Parathyroid adenoma (tissue), 2 donors: ENCODE data around the gene RBMS3.
"Not testable (repeated sequence)": the region's sequence is repeated elsewhere in the genome, so short reads cannot be mapped to it uniquely, and the experiment has no call there.

Experiments used
- H2AFZ ChIP-seq: fragments of 300-600 bp; sonication (generic); one replicate; pipeline ENCODE4 v1.7.0; 2017; ENCODE audit warnings: antibody characterized with exemption, mild to moderate bottlenecking
- H3K27ac ChIP-seq: fragments of 300-600 bp; sonication (generic); one replicate; pipeline ENCODE4 v1.7.0; 2017
- H3K27me3 ChIP-seq: fragments of 300-600 bp; sonication (generic); one replicate; pipeline ENCODE4 v1.7.0; 2017; ENCODE audit warnings: low read length; ENCODE audit not compliant: control insufficient read depth, insufficient read depth
- H3K36me3 ChIP-seq: fragments of 300-600 bp; sonication (generic); one replicate; pipeline ENCODE4 v1.7.0; 2017; ENCODE audit warnings: low read length; ENCODE audit not compliant: control insufficient read depth, insufficient read depth
- H3K4me1 ChIP-seq: fragments of 300-600 bp; sonication (generic); one replicate; pipeline ENCODE4 v1.7.0; 2017; ENCODE audit warnings: control low read depth
- H3K4me2 ChIP-seq: fragments of 300-600 bp; sonication (generic); one replicate; pipeline ENCODE4 v1.7.0; 2017; ENCODE audit warnings: low read length
- H3K4me3 ChIP-seq: fragments of 300-600 bp; sonication (generic); one replicate; pipeline ENCODE4 v1.7.0; 2017; ENCODE audit warnings: low read depth, low read length
- H3K79me2 ChIP-seq: fragments of 300-600 bp; sonication (generic); one replicate; pipeline ENCODE4 v1.7.0; 2017; ENCODE audit warnings: control low read depth
- H3K9ac ChIP-seq: fragments of 300-600 bp; sonication (generic); one replicate; pipeline ENCODE4 v1.7.0; 2017; ENCODE audit warnings: mild to moderate bottlenecking
- H3K9me3 ChIP-seq: fragments of 300-600 bp; sonication (generic); one replicate; pipeline ENCODE4 v1.7.0; 2017; ENCODE audit warnings: low read length; ENCODE audit not compliant: control insufficient read depth
- CTCF ChIP-seq: fragments of 300-600 bp; sonication (generic); IDR thresholded peaks from one replicate; pipeline ENCODE4 v1.7.0; 2017; ENCODE audit warnings: antibody characterized with exemption, mild to moderate bottlenecking
- donor health status: primary hyperparathyroidism.

RBMS3 gene

GRCh38 chr3:29465836-29466235 lies 185.0 kb downstream of the RBMS3 start:
- no peak overlapping the region for H3K27ac ChIP-seq
- no peaks in the 10 kb centered on the region for H3K4me1 ChIP-seq
- TF ChIP-seq CTCF, result no peak
- H2AFZ ChIP-seq, result no peak overlapping the region
- no peaks in the 10 kb centered on the region for H3K79me2 ChIP-seq
- H3K27me3 ChIP-seq, result no peaks in the 10 kb centered on the region
- H3K4me2 ChIP-seq, result no peak overlapping the region
- no peak overlapping the region for H3K9ac ChIP-seq
- no peak overlapping the region for H3K4me3 ChIP-seq
- H3K36me3 ChIP-seq, result no peaks in the 10 kb centered on the region
- no peaks in the 10 kb centered on the region for H3K9me3 ChIP-seq

GRCh38 chr3:29466442-29466841 lies 185.6 kb downstream of the RBMS3 start:
- Histone ChIP-seq H3K4me2 (no peak overlapping the region), H3K27ac (no peak overlapping the region)
- no peak for TF ChIP-seq CTCF

GRCh38 chr3:29468187-29468586 lies 187.3 kb downstream of the RBMS3 start:
- H2AFZ ChIP-seq, result no peak overlapping the region
- H3K9ac ChIP-seq, result no peak overlapping the region
- no peak overlapping the region for H3K27ac ChIP-seq
- H3K36me3 ChIP-seq, result no peaks in the 10 kb centered on the region
- H3K79me2 ChIP-seq, result no peaks in the 10 kb centered on the region
- no peak overlapping the region for H3K4me2 ChIP-seq
- no peak overlapping the region for H3K4me3 ChIP-seq
- TF ChIP-seq CTCF, result no peak
- H3K4me1 ChIP-seq, result no peaks in the 10 kb centered on the region
- no peaks in the 10 kb centered on the region for H3K27me3 ChIP-seq
- H3K9me3 ChIP-seq, result no peaks in the 10 kb centered on the region

More at GRCh38 chr3:29466442-29466841, 185.6 kb downstream of the RBMS3 start:
- H3K9me3 ChIP-seq, result no peaks in the 10 kb centered on the region
- H3K4me1 ChIP-seq, result no peaks in the 10 kb centered on the region
- H2AFZ ChIP-seq, result no peak overlapping the region
- no peak overlapping the region for H3K4me3 ChIP-seq
- no peak overlapping the region for H3K9ac ChIP-seq
- no peaks in the 10 kb centered on the region for H3K36me3 ChIP-seq
- H3K27me3 ChIP-seq, result no peaks in the 10 kb centered on the region
- H3K79me2 ChIP-seq, result no peaks in the 10 kb centered on the region

GRCh38 chr3:29473481-29474170 lies 192.8 kb downstream of the RBMS3 start:
- H3K4me1 ChIP-seq, H3K79me2 ChIP-seq, H3K27me3 ChIP-seq, H2AFZ ChIP-seq, H3K36me3 ChIP-seq, H3K9ac ChIP-seq, H3K4me3 ChIP-seq, H3K4me2 ChIP-seq, H3K9me3 ChIP-seq, H3K27ac ChIP-seq: not testable (repeated sequence)

GRCh38 chr3:29475305-29475840 lies 194.5 kb downstream of the RBMS3 start:
- no peaks in the 10 kb centered on the region for H3K79me2 ChIP-seq
- H3K9me3 ChIP-seq, result no peaks in the 10 kb centered on the region
- no peaks in the 10 kb centered on the region for H3K4me1 ChIP-seq
- no peak overlapping the region for H2AFZ ChIP-seq
- no peaks in the 10 kb centered on the region for H3K36me3 ChIP-seq
- H3K27ac ChIP-seq, result no peak overlapping the region
- H3K9ac ChIP-seq, result no peak overlapping the region
- H3K27me3 ChIP-seq, result no peaks in the 10 kb centered on the region
- no peak overlapping the region for H3K4me2 ChIP-seq
- H3K4me3 ChIP-seq, result no peak overlapping the region
- TF ChIP-seq CTCF, result no peak
